OCI-LY7 (cell line): Measurements from ENCODE around the gene TMEM151A. TPM values are rescaled to one million over a fixed set of nuclear protein-coding genes. Genes with fewer than 3 reads are reported as not detected.

Experiments
- BruUV-seq: library from RNA; stranded (reverse); fragments of 400-500 nt; replicated peaks from 2 replicates; lab custom pipeline; 2021; lab: Mats Ljungman, UMichigan
- CTCF ChIA-PET: fragments of 300-600 bp; sonication (Branson Sonifier 250); formaldehyde crosslinking; loops from one replicate; lab custom pipeline; 2022; ENCODE audit warnings: antibody characterized with exemption; ENCODE audit not compliant: unreplicated experiment; lab: Charles Lee
- POLR2A ChIA-PET: fragments of 300-600 bp; sonication (Branson Sonifier 250); formaldehyde crosslinking; loops from one replicate; lab custom pipeline; 2022; ENCODE audit warnings: antibody characterized with exemption; lab: Charles Lee
- DNase-seq: peaks from one replicate; pipeline ENCODE4 v3.0.0-alpha.2; 2015; ENCODE audit warnings: low spot score
- H2AFZ ChIP-seq: fragments of 200-600 bp; sonication (generic), shearing (Covaris generic); 2 replicates; pipeline ENCODE4 v1.6.1; 2014; ENCODE audit warnings: mild to moderate bottlenecking, antibody characterized with exemption, low read length, moderate library complexity
- H3K27ac ChIP-seq: fragments of 200-600 bp; sonication (generic); 2 replicates; pipeline ENCODE4 v1.5.1; 2014; ENCODE audit warnings: mixed run types, low read depth, mild to moderate bottlenecking, moderate library complexity, low read length, inconsistent platforms; ENCODE audit not compliant: poor library complexity, severe bottlenecking
- H3K36me3 ChIP-seq: fragments of 200-600 bp; sonication (generic); 2 replicates; pipeline ENCODE4 v1.6.1; 2014; ENCODE audit warnings: mild to moderate bottlenecking, antibody characterized with exemption, low read length, moderate library complexity, mixed read lengths; ENCODE audit not compliant: insufficient read depth
- H3K4me1 ChIP-seq: fragments of 200-600 bp; sonication (generic); 2 replicates; pipeline ENCODE4 v1.5.1; 2014; ENCODE audit warnings: mild to moderate bottlenecking, low read length; ENCODE audit not compliant: insufficient read depth, poor library complexity, severe bottlenecking
- H3K4me2 ChIP-seq: fragments of 200-600 bp; sonication (generic); 2 replicates; pipeline ENCODE4 v1.6.1; 2014; ENCODE audit warnings: mild to moderate bottlenecking, low read length
- H3K4me3 ChIP-seq: fragments of 200-600 bp; sonication (generic); 2 replicates; pipeline ENCODE4 v1.5.1; 2014; ENCODE audit warnings: mild to moderate bottlenecking, low read depth, low read length; ENCODE audit not compliant: poor library complexity, severe bottlenecking
- H3K79me2 ChIP-seq: fragments of 200-600 bp; sonication (generic); 2 replicates; pipeline ENCODE4 v1.6.1; 2016; ENCODE audit warnings: low read depth, mild to moderate bottlenecking, low read length, moderate library complexity, mixed read lengths; ENCODE audit not compliant: insufficient read depth
- H3K9me2 ChIP-seq: fragments of 200-600 bp; sonication (generic); 2 replicates; pipeline ENCODE4 v1.6.1; 2016; ENCODE audit warnings: mild to moderate bottlenecking, low read length, mixed read lengths; ENCODE audit not compliant: insufficient read depth
- H3K9me3 ChIP-seq: fragments of 200-600 bp; sonication (generic); 2 replicates; pipeline ENCODE4 v1.6.1; 2014; ENCODE audit warnings: mild to moderate bottlenecking, mixed run types, low read length, mixed read lengths
- H4K20me1 ChIP-seq: fragments of 200-600 bp; sonication (generic); 2 replicates; pipeline ENCODE4 v1.6.1; 2014; ENCODE audit warnings: mild to moderate bottlenecking, antibody characterized with exemption, low read length, moderate library complexity, mixed read lengths; ENCODE audit not compliant: insufficient read depth
- CTCF ChIP-seq: fragments of 200-600 bp; sonication (generic); conservative IDR thresholded peaks from 2 replicates; pipeline ENCODE4 v1.5.1; 2014; ENCODE audit warnings: mild to moderate bottlenecking, antibody characterized with exemption, low read length, moderate library complexity, mixed read lengths
- EZH2phosphoT487 ChIP-seq: fragments of 200-600 bp; sonication (generic); IDR thresholded peaks from 2 replicates; pipeline ENCODE4 v1.6.1; 2018; ENCODE audit warnings: low read depth, borderline replicate concordance, mild to moderate bottlenecking, mixed run types, antibody characterized with exemption, low read length, moderate library complexity, mixed read lengths
- intact Hi-C: fragments of 100-400 bp; cut with micrococcal nuclease; formaldehyde crosslinking; loops from one replicate; pipeline ENCODE4 v1.10.0; 2022; ENCODE audit not compliant: unreplicated experiment
- total RNA-seq, 2 experiments: library from RNA; depleted of rRNA in 1 of 2; stranded (reverse); fragments of >200 nt in 1 of 2; shearing (Covaris generic) in 1 of 2; gene quantifications; 2 replicates each; pipeline ENCODE4 v1.2.3, GENCODE V29; 2014 to 2022

The TMEM151A gene
- total RNA-seq, 2 experiments from 2014 or later = not detected

- no peaks in the 10 kb centered on the region for H3K9me2 ChIP-seq
- H3K27ac ChIP-seq = no peak overlapping the region
- ChIA-PET POLR2A (no interaction called here), CTCF (no interaction called here)
- H2AFZ ChIP-seq = no peak overlapping the region
- H4K20me1 ChIP-seq = no peaks in the 10 kb centered on the region; the same call in 1 of the 2 replicates
- no peaks in the 10 kb centered on the region for H3K9me3 ChIP-seq
- H3K79me2 ChIP-seq = peaks cover 13% of the 10 kb centered on the region; the same call in 1 of the 2 replicates
- no peak for DNase-seq
- intact Hi-C loops = no loop called here
- no peak for TF ChIP-seq EZH2phosphoT487
- no peak for TF ChIP-seq CTCF
- H3K4me2 ChIP-seq = no peak overlapping the region
- no TSS peak for BruUV-seq
- peaks cover 82% of the 10 kb centered on the region for H3K36me3 ChIP-seq
- H3K4me1 ChIP-seq = peaks cover 22% of the 10 kb centered on the region
- H3K4me3 ChIP-seq = no peak overlapping the region
Measured at GRCh38 chr11:66263231-66263630, 28.5 kb upstream of the TMEM151A start.

DNA sequence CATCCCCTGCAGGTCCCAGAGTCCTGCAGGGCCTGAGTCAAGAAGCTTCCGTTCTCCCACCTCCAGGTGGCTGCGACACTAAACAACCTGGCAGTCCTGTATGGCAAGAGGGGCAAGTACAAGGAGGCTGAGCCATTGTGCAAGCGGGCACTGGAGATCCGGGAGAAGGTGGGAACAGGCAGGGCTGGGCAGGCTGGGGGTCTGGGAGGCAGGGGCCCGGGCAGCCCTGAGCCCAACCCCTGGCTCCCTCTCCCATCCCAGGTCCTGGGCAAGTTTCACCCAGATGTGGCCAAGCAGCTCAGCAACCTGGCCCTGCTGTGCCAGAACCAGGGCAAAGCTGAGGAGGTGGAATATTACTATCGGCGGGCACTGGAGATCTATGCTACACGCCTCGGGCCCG, 27.9 kb upstream of the TMEM151A start:
- Histone ChIP-seq H3K79me2 (peaks cover 9% of the 10 kb centered on the region), H3K9me2 (no peaks in the 10 kb centered on the region), H3K4me1 (peaks cover 19% of the 10 kb centered on the region), H4K20me1 (no peaks in the 10 kb centered on the region; the same call in 1 of the 2 replicates), H3K9me3 (no peaks in the 10 kb centered on the region), H3K36me3 (peaks cover 82% of the 10 kb centered on the region), H2AFZ (no peak overlapping the region), H3K4me3 (no peak overlapping the region), H3K27ac (no peak overlapping the region), H3K4me2 (no peak overlapping the region)
- no peak for TF ChIP-seq EZH2phosphoT487
- no peak for TF ChIP-seq CTCF
- no TSS peak for BruUV-seq
- intact Hi-C loops = no loop called here
- ChIA-PET CTCF (no interaction called here), POLR2A (no interaction called here)
- DNase-seq = no peak

GRCh38 chr11:66264383-66264782, 27.3 kb upstream of the TMEM151A start:
- H3K36me3 ChIP-seq = peaks cover 76% of the 10 kb centered on the region
- no TSS peak for BruUV-seq
- peaks cover 9% of the 10 kb centered on the region for H3K79me2 ChIP-seq
- no peak for DNase-seq
- peaks cover 15% of the 10 kb centered on the region for H3K4me1 ChIP-seq
- no peak overlapping the region for H3K4me3 ChIP-seq
- no peak overlapping the region for H3K27ac ChIP-seq
- no peaks in the 10 kb centered on the region for H3K9me2 ChIP-seq
- H3K9me3 ChIP-seq = no peaks in the 10 kb centered on the region
- ChIA-PET POLR2A (no interaction called here), CTCF (no interaction called here)
- no peak overlapping the region for H2AFZ ChIP-seq
- H3K4me2 ChIP-seq = no peak overlapping the region
- intact Hi-C loops = no loop called here
- no peak for TF ChIP-seq EZH2phosphoT487
- TF ChIP-seq CTCF = no peak
- no peaks in the 10 kb centered on the region for H4K20me1 ChIP-seq
